Measurements from ENCODE around the gene WNT5A.

DNA sequence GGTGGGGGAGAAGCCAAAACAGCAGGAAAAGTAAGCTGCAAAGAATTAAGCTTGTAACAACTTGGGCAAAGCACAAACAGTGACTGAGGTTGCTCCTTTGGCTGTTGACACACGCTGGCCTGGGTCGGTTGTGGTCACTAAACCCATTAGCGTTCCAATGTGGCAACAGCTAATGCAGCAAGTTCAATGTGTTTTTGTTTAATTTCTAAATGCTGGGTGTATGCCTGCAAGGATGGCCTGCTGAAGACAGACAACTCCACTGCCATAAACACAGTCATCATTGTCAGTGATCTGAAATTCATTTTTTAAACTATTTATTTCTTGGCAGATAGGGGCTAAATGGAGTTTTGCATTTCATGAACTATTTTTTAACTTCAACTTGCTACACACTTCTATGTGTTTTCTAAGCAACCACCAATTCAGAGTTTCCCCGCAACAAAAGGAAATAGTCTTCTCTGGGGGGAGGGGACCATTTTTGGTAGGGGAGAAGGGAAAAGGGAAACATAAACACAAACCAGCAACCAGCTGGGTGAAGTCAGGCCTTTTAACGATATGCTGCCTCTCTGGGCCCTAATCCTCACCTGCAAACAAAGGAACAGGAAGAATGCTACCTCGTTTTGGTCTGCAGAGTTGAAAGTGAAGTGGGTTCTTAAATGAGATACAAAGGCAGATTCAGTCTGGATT lies 34.8 kb upstream of the WNT5A start:
- TF ChIP-seq ZNF274 (IDR thresholded peaks at IDR 0.05; ENCODE audit: low read depth, low read length) (no peak), YY1 (IDR thresholded peaks at IDR 0.05; ENCODE audit: insufficient read depth, insufficient read length) (no peak)

Measured in NT2/D1 (cell line).